Endometrial microvascular endothelial cells (primary cell): Measurements from ENCODE around the gene GALNT13. TPM values are rescaled to one million over a fixed set of nuclear protein-coding genes. Genes with fewer than 3 reads are reported as not detected.

Experiments
- in situ Hi-C: cut with HindIII; loops from 2 replicates; pipeline ENCODE4 v1.10.0; 2017; ENCODE audit warnings: low sequenced_read_pairs, low pct_unique_long_range_greater_than_20kb; ENCODE audit errors: inconsistent ontology term
- total RNA-seq: library from RNA; depleted of rRNA; stranded (reverse); fragments of >200 nt; gene quantifications from one replicate; pipeline ENCODE4 v1.2.3, GENCODE V29; 2015; ENCODE audit errors: inconsistent ontology term

GALNT13 gene
- total RNA-seq: not detected

DNA sequence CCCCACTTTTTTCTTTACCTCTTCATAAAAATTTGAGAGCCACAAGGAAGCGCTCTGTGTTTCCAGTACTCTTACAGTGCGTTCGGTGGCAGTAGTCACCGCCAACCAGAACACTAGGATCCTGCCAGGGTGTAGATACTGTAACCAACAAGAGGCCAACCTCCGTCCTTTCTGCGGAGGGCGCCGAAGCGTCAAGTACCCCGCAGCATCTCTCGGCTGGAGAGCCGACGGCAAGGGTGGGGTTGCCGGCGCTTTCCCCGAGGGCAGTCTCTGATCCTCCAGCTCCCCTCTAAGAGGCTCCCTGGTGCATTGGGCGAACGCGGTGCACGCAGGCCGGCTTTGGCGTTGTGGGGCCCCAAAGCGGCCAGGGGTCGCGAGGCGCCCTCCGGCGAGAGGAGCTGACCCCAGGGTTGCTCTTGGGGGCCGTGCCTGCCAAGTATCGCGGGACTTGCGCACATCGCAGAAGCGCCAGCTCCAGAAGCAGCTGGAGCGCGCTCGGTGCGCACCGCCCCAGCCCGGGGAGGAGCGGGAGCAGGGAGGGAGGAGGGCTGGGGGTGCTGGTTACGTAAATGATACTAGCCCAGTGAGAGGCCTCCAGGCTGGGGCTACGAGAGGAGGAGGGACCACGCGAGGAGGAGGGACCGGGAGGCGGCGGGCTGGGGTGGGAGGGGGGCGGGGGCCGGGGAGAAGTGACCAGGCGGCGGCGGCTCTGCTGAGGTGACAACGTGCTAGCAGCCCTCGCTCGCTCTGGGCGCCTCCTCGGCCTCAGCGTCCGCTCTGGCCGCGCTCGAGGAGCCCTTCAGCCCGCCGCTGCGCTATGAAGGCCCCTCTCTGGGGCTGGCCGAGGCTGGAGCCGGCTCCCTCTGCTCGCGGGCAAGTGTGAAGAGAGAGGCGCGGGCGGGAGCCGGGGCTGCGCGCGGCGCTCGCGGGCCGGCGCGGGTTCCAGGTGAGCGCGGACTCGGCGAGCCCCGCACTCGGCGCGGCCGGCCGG, at the start of gene GALNT13:
TSS of gene GALNT13 (plus strand) at position 692 of the 991 bp plus-strand sequence.
- in situ Hi-C loops: no loop called here

DNA sequence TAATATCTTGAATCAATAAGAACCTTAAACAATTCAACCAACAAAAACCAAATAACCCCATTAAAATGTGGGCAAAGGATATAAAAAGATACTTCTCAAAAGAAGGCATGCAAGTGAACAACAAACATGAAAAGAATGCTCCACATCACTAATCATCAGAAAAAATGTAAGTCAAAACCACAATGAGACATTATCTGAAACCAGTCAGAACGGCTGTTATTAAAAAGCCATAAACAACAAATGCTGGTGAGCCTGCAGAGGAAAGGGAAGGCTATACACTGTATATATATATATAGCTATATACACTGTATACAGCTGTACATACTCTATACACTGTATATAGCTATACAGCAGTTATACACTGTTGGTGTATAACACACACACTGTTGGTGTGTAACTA, 47.8 kb upstream of the GALNT13 start:
- in situ Hi-C loops: no loop called here

DNA sequence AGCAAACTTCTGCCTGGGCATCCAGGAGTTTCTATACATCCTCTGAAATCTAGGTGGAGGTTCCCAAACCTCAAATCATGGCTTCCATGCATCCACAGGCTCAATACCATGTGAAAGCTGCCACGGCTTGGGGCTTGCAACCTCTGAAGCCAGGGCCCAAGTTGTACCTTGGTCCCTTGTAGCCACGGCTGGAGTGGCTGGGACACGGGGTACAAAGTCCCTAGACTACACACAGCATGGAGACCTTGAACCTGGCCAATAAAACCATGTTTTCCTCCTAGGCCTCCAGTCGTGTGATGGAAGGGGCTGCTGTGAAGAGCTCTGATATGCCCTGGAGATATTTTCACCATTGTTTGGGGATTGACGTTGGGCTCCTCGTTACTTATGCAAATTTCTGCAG, 43.4 kb upstream of the GALNT13 start:
- in situ Hi-C loops: no loop called here

DNA sequence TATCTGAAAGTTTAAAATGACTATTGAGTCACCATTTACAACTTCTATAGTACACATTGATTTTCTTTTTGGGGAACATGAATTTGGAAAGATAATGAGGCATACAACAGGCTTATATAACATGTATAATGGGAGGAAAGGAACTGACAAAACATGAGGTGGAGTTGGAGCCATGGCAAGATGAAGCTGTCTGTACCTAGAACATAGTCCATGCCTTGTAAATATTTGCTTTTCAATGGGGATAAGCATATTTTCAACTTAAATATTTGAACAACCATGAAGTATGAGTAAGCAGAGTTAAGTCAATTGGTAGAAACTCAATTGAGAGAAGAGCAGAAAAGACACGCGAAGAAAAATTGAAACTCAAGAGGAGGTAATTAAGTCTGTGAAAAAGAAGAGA, 37.1 kb upstream of the GALNT13 start:
- in situ Hi-C loops: no loop called here

DNA sequence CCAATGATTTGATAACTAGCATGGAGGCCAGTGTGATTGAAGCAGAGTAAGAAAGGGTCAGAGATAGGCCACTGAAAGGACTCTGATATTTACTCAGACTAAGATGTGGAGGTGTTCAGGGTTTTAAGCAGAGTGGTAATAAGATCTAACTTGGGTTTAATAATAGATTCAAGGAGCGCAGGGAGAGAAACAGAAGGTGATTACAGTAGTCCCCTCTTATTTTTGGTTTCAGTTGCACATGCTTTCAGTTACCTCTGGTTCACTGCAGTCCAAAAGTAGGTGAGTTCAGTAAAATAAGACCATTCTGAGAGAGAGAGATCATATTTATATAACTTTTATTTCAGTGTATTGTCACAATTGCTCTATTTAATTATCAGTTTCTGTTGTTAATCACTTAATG, 13.5 kb upstream of the GALNT13 start:
- in situ Hi-C loops: no loop called here

DNA sequence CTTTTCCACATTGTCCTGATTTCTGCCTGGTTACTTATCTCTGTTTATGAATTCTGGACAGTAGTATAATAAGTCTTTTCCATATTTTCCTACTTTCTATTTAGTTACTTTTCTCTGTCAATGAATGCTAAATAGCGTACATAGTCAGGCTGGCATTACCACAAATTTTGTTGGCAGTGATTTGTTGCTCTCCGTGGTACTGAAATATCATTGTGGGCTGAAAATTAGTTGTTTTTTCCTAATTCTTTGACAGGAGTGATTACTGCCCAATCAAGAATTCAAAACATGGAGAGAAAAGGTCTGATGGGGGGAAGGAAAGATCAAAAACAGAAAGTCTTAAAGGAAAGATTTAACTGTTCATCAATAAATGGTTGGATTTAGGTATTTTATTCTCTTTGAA, 7.7 kb upstream of the GALNT13 start:
- in situ Hi-C loops: no loop called here

DNA sequence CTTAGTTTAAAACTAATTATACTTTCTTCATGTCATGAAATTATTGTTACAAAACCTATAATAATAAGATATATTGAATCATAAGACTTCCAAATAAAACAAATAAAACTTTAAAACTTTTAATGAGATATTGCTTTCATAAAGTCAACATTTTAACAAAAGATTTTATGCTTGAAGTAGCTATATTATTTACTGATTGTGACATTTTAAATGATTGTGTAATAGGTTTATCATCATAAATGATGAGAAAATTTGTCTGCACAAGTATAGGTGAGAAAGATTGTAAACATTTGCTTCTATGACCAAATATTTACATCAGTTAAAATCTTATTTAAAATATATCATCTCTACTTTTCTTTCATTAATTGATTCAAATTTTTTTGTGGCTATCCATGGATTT, 5.1 kb upstream of the GALNT13 start:
- in situ Hi-C loops: no loop called here

DNA sequence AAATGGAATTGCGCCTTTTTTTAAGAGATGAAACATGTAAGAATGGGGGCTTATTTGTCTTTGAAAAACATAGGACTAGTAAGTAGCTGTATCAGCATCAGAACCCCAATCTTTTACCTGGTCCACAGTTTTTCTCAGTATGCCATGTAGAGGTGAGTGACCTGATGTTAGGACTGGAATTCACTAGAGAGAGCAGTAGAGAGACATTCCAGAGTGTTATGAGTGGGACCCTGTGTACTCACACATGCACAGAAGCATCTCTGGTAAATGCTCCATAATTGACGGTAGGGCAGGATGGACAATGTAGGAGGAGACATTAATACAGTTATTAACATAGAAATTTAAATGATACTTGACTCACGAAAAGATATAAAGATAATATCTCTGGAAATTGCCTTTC, 1.4 kb upstream of the GALNT13 start:
- in situ Hi-C loops: no loop called here

DNA sequence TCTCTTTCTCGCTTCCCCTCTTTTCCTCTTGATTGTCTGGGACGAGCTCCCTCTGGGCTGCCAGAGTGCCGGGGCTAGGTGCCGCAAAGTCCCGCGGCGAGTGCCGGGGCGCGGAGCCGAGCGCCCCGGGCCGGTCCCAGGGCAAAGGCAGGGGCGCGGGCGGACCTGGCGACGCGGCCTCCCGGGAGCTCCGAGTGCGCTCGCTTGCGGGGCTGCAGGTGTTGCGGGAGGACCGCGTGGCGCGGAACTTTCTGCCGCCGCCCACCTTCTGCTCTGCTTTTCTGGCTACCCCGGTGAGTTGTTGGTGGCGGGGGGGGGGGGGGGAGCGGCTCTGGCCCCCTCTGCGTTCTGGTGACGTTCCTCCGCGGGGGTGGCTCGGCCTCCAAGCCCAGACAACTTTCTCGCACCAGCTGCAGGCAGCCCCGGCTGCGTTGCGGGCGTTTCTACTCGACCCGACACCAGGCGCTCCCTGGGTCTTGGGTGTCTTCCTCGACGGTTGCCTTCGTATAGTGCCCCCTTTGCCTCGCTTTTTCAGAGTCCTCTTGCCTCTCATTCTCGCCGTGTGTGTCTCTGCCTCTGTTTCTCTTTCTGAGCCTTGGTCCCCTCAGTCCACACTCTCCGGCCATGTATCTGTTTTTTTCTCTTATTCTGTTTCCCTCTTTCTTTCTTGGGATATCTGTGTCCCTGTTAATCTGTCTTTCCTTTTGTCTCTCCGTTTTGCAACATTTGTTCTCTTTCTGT, 759 bp downstream of the GALNT13 start:
- in situ Hi-C loops: no loop called here

DNA sequence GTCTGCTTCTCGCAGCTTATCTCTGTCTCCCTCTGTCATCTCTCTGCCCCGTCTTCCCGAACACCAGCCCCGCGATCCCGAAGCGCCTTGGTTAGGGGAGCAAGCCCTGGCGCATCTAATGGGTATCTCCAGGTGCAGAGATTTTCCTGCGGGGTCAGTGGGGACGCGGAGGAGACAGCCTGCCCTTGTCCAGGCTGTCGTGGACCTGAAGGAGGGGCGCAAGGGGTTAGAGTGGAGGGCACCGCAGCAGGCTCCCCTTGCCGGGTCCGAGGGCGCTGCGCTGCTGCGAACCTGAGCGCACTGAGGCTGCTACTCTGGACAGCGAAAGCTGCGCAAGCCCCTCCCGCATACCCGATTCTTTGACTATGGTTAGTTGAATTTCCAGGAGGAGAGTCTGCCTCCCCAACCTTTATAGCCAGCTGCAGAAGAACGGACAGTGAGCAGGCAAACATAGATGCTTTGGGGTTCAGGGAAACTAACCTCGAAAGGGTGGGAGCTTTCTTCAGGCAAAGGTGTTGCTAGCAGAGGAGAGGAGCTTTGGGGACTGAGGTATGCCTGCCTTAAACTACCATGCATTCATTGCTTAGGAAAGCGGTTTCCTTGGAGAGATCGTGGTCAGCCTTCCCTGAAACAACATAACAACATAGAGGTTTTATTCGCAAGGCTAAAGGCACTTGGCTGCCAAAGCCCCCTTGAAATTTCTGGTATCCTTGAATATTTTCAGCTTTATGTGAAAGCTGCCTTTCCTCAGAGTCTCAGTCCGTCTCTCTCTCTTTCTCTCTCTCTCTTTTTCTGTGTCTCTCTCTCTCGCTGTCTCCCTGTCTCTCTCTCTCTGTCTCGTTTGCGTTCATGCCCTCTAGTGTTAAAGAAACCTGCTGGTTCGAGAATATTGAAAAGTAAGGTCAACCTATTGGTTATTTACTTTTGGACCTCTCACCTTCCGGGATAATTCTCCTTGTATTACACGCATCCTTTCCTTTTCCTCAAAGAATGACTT, 1.6 kb downstream of the GALNT13 start:
- in situ Hi-C loops: no loop called here

DNA sequence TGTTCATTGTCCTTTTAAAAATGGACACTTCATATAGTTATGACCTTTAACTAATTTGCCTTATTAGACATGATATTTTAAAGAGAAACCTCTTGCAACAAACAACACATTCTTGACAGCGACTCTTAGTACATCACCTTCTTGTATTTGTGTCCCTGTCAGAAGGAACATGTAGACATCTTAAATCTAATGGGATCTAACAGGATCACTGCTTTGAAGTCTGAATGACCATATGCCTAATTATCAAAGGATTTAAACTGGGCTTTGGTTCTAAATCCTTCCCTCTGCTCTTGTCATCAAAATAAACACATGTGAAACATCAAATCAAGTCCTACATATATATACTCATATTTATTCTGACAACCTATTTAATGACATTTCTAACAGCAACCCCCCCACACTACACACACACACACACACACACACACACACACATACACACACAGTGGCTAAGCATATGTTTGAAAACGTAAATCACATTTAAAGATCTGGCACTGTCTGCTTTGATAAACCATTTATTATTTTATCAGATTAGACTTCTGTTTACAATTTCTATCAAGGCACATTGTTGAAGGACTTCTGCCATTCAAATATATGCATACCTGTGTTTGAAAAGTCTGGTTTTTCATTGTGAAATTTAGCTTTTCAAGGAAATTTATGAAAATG, 4.2 kb downstream of the GALNT13 start:
- in situ Hi-C loops: no loop called here

DNA sequence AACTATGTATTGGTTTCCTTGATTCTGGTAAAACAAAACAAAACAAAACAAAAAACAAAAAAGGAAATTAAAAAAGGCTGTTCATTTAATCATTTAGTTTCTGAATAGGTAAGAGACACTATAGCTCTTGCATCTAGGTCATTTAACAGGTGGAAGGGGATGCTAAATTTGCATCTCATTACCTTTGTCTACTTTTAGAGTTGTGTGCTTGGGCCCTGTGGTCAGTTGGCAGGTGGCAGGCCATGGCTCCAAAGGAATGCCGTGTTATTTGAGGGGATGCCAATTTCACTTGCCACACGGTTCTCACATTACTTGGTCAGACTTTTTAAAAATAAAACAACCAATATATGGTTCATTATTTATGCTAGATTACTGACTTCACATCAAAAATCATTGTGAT, 9.2 kb downstream of the GALNT13 start:
- in situ Hi-C loops: no loop called here

DNA sequence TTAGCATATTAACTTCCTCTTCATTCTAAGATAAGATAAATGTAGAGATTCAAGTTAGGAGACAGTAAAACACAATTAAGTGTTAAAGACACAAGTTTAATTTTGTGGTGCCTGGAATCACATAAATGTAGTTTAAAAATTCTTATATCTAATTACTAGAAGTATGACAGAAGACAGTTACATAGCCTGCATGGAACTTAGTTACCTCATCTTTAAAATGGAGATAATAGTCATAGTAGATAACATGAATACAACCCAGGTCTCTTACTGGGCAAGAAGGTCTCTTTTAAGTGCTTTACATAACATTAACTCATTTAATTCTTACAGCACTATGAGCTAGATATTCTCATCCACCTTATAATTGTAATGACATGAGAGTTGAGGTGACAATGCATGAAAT, 15.1 kb downstream of the GALNT13 start:
- in situ Hi-C loops: no loop called here

DNA sequence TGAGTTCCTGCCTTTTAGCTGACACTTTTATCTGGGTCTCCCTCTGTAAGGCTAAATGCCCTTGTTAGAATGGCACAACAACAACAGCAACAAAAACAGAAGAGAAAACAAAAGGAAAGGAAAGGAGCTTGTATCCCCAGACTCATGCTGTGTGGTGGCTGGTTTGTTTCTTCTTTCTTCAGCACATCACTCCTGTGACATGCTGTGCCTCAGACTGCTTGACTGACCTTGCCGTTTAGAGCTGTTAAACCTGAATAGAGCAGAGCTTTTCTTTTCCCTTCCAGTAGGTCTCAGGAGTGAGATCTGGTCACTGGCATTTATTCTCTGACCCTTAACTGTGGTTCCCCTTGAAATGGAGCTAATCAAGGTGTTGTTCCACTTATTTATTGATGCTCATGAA, 18.9 kb downstream of the GALNT13 start:
- in situ Hi-C loops: no loop called here

DNA sequence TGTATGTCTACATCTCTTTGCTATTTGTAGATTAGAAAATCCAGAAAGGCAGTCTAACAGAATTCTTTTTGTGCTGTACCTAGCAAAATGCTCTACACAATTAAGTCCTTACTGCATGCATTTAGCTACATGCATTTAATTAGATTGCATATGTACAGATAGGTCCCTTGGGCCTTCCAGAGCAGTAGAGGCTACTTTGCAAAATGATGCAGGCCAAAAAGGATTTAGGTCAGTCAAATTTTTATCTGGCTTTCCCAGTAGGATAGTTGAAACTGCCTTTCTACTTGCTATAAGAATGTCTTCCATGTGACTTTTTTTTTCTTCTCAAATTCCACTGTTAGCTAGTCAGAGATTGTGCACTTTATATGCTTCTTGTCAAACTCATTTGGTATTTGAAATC, 19.3 kb downstream of the GALNT13 start:
- in situ Hi-C loops: no loop called here

DNA sequence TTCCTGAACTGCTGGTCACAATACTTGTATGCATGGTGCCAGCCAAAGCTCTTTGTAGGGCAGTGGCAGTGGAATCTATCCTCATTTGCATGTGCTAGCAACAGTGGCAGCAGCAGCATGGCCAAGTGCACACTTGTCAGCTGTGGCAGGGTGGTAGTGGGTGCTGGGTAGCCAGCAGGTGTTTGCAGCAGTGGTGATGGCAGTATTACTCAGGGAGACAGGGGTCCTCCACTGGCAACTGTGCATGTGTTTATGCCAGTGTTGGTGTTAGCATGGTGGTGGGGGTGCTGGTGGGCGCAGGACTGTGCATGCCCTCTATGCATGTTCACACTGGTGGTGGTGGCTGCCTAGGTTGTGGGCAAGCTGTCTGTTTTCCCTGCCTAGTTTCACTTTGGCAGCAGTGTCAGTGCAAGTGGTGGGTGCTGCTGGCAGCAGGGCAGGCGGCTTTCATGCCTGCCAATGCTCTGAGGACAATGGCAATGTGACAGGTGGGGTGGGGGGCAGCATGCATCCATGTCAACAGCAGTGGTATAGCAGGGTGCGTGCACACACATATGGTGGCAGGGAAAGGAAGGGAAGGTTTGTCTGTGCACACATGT, 41.2 kb downstream of the GALNT13 start:
- in situ Hi-C loops: no loop called here

DNA sequence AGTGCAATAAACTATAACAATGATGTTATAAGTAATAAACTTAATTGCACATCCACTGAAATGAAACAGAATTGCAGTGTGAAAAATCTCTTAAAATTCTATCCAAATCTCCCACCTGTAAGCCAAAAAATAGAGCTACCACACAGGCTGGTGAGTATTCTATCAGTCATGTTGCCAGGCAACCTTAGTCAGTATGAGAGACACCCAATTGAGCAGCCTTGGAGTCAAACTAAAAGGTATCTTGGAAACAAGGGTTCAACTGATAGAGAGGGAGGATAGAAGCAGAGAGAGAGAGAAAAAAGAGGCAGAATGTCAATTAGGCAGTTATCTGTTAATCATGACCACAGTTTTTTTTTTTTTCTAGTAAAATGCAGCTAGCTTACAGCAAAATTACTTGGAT, 45.8 kb downstream of the GALNT13 start:
- in situ Hi-C loops: no loop called here

DNA sequence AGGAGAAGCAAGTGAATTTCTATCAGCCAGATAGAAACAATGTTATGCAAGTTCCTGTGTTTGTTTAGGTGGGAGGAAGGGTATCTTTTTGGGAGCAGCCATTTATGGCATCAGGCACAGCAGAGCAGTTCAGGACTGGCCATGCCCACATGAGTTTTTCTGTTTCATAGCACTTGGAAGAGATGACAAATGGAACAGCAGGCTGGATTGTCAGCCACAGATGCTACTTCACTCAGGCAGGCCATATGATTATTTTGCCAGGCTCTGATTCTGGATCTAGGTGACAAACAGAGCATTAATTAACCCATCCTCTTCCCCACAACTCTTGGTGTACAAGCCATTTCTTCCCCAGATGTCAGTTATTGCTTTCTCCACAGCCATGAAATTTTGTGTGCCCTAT, 63.8 kb downstream of the GALNT13 start:
- in situ Hi-C loops: no loop called here
